HG03378 (cell line): Measurements from ENCODE around the gene RNF4.
A peak's percentile ranks its signal among the peaks of the same experiment; 100 is the strongest.
"Not testable (repeated sequence)": the region's sequence is repeated elsewhere in the genome, so short reads cannot be mapped to it uniquely, and the experiment has no call there.

Experiments used
- ATAC-seq: cut with Tn5 transposase; IDR thresholded peaks from one replicate; pipeline ENCODE4 v1.9.1; 2021; ENCODE audit warnings: mild to moderate bottlenecking, moderate library complexity; ENCODE audit not compliant: unreplicated experiment

Gene RNF4

DNA sequence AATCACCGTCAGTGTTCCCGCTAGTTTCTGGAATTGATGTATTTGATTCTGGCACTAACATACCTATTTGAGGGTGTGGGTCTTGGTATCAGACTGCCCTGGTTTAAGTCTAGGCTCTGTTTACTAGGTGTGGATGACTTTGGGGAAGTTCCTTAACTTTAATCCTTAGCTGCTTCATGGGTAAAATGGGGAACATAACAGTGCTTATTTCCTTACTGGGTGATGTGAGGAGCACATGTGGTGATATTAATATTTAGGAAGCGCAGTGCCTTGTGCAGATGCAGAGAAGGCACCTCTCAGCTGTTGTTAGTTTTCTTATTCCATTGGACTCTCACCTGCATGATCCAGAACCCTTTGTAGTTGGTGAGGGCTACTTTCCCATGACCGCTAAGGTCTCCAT, 17.1 kb downstream of the RNF4 start:
- no peak for ATAC-seq

DNA sequence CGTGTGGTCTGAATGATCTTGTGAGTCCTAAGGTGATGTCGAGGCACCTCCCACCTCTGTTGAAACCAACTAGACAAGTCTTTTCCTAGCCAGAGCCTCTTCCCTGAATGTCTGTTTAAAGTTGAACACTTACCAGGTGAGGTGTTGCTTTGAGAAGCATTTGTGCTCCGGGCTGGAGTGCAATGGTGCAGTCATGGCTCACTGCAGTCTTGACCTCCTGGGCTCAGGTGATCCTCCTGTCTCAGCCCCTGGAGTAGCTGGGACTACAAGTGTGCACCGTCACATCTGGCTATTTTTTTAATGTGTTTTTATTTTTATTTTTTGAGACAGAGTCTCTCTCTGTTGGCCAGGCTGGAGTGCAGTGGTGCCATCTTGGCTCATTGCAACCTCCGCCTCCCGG, 18.1 kb downstream of the RNF4 start:
- ATAC-seq: no peak

GRCh38 chr4:2487632-2488031, 18.7 kb downstream of the RNF4 start:
- ATAC-seq: peak; percentile 66

GRCh38 chr4:2489081-2489805, 20.3 kb downstream of the RNF4 start:
- no peak for ATAC-seq

GRCh38 chr4:2489841-2490552, 21.1 kb downstream of the RNF4 start:
- no peak for ATAC-seq

DNA sequence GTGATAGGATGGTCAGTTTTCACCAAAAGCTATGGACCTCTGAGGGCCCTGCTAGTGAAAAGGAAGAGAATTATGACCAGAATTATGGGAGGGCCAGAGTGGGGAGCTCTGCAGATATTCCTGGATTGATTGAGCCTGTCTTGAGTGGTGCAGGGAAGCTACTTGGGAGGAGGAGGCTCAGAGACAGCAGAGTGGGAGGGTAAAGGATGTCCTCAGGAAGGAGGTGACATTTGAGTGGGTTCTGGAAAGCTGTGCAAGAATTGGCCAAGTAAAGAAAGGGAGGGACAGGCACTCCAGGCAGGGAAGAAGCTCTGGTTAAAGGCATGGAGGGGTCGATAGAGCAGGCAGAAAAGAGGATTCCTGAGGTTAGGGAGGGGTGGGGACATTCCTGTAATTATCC, 24.1 kb downstream of the RNF4 start:
- ATAC-seq: no peak

DNA sequence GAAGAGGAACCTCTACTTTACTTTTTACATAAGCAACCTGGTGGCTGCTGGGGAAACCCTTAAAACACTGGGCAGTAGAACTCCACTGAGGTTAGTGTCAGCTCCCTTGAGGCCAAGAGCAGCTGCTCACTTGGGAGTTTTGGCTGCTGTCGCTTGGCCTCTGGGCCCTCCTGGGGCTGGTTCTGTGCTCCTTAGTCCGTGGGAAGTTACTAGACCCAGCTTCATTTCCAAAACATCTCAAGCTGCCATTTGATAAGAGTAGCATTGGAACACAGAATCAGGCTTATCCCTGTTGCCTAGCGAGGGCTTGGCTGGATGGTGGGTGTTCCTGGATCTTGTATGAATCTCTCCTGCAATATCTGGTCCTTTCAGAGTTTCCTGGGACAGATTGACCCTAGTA, 26.1 kb downstream of the RNF4 start:
- no peak for ATAC-seq

DNA sequence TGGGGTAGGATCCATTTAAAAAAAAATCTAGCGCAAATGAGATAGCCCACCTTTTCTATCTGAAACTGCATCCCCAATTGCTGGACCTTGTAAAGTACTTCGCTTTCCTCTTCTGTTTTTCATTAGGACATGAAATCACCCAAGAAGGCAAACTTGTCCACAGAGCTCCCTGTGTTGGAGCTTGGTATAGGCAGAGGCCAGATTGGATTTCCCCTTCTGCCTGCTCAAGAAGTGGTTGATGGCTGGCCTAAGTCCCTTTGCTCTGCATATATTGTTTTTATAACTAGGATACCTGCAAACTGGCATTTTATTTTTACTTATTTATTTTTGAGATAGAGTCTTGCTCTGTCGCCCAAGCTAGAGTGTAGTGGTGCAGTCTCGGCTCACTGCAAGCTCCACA, 28.4 kb downstream of the RNF4 start:
- no peak for ATAC-seq

DNA sequence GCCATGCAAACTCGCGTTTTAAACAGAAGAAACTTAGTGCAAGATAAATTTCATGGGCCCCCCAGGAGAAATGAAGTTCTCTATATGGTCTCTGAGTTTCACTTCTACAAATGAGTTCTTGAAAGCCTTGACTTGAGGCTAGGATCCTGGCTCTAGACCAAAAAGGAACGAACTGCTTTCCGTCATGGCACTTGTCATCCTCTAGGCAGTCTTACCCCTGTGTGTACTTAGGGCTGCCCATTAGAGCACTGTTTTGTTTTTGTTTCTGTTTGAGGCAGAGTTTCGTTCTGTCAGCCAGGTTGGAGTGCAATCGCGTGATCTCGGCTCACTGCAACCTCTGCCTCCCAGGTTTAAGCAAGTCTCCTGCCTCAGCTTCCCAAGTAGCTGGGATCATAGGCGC, 29.0 kb downstream of the RNF4 start:
- ATAC-seq: peak; percentile 91

GRCh38 chr4:2500547-2500946, 31.6 kb downstream of the RNF4 start:
- no peak for ATAC-seq

DNA sequence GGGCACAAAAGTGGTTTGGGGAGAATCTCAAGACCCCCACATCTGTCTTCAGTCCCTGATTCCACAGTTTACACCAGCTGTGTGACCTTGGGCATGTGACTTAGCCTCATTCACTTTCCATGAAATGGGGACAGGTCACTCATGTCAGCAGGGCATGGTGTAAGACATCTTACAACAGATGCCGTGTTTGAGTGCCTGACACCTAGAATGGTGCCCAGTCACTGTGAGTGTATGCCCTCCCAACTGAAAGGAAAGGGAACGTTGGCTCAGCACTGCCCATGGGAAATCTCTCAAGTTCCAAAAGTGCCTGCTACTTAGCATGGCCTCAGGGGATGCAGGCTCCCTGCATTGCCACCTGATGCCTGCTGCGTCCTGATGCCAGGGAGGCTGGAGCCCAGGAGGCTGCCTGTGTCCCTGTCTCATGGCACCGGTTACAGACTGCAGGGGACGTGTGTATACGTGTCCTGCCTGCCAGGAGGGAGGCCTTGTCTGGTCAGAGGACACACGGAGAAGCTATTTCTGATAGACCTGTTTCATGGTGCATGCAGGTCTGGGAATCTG, 32.2 kb downstream of the RNF4 start:
- ATAC-seq: no peak

- no peak for ATAC-seq
Observed at GRCh38 chr4:2503809-2504208, 34.9 kb downstream of the RNF4 start.

DNA sequence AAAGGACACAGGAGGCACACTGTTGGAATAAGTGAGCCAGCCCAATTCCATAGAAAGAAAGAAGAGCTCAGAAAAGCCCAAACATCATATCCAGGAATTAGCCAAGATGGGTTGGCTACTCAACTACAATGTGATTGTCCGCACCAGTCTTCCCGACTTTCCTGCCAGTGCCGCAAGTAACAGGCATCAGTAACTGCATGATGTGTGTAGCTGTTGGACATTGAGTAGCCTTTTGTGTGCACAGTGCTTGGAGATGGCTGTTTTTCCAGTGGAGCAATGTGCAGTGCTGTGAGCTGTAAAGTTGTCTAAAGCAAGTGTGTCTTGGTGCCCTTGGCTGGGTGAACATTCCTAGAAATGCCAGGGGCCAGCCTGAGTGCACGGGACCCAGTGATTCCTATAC, 38.4 kb downstream of the RNF4 start:
- no peak for ATAC-seq

- no peak for ATAC-seq
Observed at GRCh38 chr4:2507855-2508254, 38.9 kb downstream of the RNF4 start.

DNA sequence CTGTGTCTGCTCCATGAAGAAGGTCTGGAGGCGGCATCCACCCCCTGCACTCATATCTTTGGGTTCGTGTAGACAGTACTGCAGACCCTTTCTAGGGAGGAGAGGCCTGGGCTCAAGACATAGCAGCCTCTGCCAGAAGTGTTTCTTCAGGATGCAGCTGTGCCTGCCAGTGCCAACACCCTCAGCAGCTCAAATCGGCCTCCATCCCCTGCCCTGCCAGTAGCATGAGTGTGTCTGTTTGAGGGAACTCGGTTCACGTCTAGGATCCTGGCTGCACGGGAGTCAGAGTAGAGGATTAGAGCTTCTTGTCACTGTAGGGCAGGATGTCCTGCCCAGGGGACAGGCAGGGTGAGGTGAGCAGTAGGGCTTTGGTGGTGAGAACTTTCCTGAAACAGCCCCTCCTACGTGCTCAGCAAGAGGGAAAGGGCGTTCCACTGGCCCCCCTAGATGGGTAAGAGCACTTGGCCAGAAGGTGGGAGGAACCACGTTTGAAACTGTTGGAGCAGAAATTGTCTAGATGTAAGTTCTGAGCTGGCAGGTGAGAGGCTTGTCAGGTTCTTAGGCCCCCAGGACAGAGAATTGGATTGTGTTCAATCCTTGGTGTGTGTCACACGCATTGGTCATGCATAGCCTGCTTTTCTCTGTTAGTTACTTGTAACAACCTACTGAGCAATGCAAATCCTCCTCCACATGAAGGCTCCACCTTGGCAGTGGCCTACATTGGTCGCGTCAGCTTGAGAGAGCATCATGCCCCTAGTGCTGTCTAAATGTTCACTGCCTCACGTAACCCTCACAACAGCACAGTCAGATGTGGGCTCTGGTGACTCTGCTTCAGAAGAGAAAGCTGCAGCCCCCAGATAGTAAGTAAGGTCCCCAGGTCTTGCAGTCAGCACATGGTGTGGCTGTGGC, 41.7 kb downstream of the RNF4 start:
- ATAC-seq: no peak

DNA sequence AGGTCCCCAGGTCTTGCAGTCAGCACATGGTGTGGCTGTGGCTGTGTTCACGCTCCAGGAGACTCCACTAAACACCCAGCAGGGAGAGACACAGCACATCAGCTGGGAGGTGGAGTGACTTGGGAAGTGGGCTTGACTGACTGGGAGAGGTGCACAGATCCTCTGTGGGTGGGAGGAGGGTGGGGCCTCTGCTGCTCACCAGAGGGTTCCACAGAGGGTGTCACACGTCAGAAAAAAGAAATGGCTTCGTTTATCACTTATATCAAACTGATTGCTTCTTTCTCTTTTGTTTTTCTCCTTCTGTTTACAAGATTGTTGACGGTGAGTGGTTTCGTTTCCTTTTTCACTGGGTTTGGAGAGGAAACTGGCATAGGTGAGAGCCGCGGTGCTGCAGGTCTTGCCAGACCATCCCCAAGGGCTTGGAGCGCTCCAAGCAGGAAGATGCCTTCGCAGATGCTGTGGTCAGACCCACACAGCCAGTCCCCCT, 42.8 kb downstream of the RNF4 start:
- ATAC-seq: no peak

- no peak for ATAC-seq
Observed at GRCh38 chr4:2512396-2513135, 43.7 kb downstream of the RNF4 start.

DNA sequence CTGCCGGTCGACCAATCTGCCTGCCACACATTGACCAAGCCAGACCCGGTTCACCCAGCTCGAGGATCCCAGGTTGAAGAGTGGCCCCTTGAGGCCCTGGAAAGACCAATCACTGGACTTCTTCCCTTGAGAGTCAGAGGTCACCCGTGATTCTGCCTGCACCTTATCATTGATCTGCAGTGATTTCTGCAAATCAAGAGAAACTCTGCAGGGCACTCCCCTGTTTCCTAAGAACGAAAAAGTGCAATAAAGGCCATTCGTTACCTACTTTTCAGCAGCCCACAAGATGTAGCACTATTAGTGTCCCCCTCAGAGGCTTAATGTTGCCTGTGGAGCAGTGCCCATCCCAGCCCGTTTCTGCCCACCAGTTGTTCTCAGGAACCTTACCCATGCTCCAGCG, 45.3 kb downstream of the RNF4 start:
- ATAC-seq: not testable (repeated sequence)

- not testable (repeated sequence) for ATAC-seq
Observed at GRCh38 chr4:2514944-2515343, 46.0 kb downstream of the RNF4 start.

DNA sequence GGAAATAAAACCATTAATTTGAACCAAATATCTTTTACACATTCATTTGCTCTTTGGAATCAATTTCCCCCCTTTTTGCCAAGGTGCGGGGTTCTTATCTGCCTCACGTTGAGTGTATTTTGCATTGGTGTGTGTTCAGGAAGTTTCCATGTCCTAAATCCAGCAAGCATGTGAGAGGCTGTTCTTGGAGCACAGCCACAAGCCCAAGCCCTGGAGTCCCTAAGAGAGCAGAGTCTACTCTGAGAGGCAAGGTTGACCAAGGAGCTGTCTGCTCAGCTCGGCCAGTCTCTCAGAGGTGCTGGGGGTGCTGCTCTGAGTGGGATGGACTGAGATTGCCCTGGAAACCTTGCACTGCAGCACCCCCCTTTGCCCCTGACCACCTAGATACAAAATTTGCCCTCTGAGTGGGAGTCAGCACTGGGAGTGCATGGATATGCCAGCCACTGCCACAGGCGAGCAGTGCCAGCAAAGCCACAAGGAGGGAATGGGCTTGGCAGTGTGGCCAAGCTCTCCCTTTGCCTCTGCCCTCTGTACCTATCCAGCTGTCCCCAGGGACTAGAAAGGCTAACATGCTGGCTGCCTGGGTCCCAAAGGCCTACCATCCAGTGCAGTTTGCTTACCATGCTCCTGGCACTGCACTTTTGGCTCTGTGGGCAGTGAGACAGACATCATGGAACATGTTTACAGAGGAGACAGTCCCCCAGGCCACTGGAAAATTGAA, 47.1 kb downstream of the RNF4 start:
- ATAC-seq: no peak
